A673 (cell line): ENCODE results near the gene FAM131C.

Experiments used
- CTCF ChIP-seq: fragments of 300-800, 200-600 bp; sonication (generic); conservative IDR thresholded peaks from 2 replicates; pipeline ENCODE4 v1.5.1; 2017; ENCODE audit warnings: low read depth, mild to moderate bottlenecking, antibody characterized with exemption, low read length, moderate library complexity, mixed read lengths
- EZH2 ChIP-seq: fragments of 200-600 bp; sonication (generic); IDR thresholded peaks from 2 replicates; pipeline ENCODE4 v1.6.1; 2017; ENCODE audit warnings: borderline replicate concordance, low read depth, mild to moderate bottlenecking, mixed read lengths, antibody characterized with exemption, low read length; ENCODE audit not compliant: poor library complexity, severe bottlenecking

- TF ChIP-seq CTCF (no peak), EZH2 (no peak)
These were observed 10.0 kb upstream of the FAM131C start for GRCh38 chr1:16083486-16083885.
